HEK293T (cell line): ENCODE data around the gene CD37.

Source experiments
- ELF4 ChIP-seq: fragments of 450-650 bp; IDR thresholded peaks from 2 replicates; pipeline ENCODE4 v1.6.1; 2017; ENCODE audit warnings: antibody characterized with exemption
- FOXA1 ChIP-seq: fragments of 450-650 bp; IDR thresholded peaks from 2 replicates; pipeline ENCODE4 v1.6.1; 2016; ENCODE audit warnings: mild to moderate bottlenecking
- LEF1 ChIP-seq: fragments of 450-650 bp; IDR thresholded peaks from 2 replicates; pipeline ENCODE4 v1.6.1; 2017; ENCODE audit warnings: mild to moderate bottlenecking, borderline replicate concordance
- SP1 ChIP-seq: fragments of 450-650 bp; IDR thresholded peaks from 2 replicates; pipeline ENCODE4 v1.6.1; 2017
- TF ChIP-seq, protein P1 (sequence below): fragments of 450-650 bp; IDR thresholded peaks from 2 replicates; pipeline ENCODE4 v1.6.1; 2016

DNA sequence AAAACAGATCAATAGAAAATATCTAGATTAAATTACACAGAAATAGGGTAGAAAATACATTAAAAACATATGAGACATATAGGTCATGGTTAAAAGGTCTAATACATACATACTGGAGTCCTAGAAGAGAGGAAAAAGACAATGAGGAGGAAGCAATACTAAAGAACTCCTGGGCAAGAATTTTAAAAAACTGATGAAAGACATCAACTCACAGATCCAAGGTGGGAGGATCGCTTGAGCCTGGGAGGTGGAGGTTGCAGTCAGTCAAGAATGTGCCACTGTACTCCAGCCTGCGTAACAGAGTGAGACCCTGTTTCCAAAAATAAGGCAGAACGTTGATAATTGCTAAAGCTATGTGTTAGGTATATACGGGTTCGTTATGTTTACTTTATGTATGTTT, 47.4 kb downstream of the CD37 start:
- TF ChIP-seq SP1 = no peak
- TF ChIP-seq, protein P1, sequence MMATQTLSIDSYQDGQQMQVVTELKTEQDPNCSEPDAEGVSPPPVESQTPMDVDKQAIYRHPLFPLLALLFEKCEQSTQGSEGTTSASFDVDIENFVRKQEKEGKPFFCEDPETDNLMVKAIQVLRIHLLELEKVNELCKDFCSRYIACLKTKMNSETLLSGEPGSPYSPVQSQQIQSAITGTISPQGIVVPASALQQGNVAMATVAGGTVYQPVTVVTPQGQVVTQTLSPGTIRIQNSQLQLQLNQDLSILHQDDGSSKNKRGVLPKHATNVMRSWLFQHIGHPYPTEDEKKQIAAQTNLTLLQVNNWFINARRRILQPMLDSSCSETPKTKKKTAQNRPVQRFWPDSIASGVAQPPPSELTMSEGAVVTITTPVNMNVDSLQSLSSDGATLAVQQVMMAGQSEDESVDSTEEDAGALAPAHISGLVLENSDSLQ = no peak
- no peak for TF ChIP-seq LEF1
- TF ChIP-seq FOXA1 = no peak
- no peak for TF ChIP-seq ELF4
